Body of pancreas (tissue), 4 donors: ENCODE results near the gene PHF12.
"Not testable (repeated sequence)": the region's sequence is repeated elsewhere in the genome, so short reads cannot be mapped to it uniquely, and the experiment has no call there.

Experiments
- POLR2A ChIP-seq, 3 donors: fragments of 450-650 bp; IDR thresholded peaks; one replicate each; pipeline ENCODE4 v1.6.1; 2016; ENCODE audit warnings: antibody characterized with exemption in 3 of 3, mild to moderate bottlenecking in 2 of 3
- TF ChIP-seq, protein P1 (sequence below), 7 experiments: fragments of 450-650 bp in 4 of 7; fragments of 200-600 bp in 3 of 7; sonication (generic) in 3 of 7; IDR thresholded peaks; one replicate each; pipeline ENCODE4 v1.5.1; 2016 to 2019; ENCODE audit warnings: antibody characterized with exemption in 7 of 7

GRCh38 chr17:28903546-28903841 is 47.8 kb downstream of the PHF12 start:
- TF ChIP-seq POLR2A (IDR thresholded peaks at IDR 0.05): not testable (repeated sequence)
- TF ChIP-seq, protein P1, sequence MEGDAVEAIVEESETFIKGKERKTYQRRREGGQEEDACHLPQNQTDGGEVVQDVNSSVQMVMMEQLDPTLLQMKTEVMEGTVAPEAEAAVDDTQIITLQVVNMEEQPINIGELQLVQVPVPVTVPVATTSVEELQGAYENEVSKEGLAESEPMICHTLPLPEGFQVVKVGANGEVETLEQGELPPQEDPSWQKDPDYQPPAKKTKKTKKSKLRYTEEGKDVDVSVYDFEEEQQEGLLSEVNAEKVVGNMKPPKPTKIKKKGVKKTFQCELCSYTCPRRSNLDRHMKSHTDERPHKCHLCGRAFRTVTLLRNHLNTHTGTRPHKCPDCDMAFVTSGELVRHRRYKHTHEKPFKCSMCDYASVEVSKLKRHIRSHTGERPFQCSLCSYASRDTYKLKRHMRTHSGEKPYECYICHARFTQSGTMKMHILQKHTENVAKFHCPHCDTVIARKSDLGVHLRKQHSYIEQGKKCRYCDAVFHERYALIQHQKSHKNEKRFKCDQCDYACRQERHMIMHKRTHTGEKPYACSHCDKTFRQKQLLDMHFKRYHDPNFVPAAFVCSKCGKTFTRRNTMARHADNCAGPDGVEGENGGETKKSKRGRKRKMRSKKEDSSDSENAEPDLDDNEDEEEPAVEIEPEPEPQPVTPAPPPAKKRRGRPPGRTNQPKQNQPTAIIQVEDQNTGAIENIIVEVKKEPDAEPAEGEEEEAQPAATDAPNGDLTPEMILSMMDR (IDR thresholded peaks at IDR 0.05): not testable (repeated sequence)
